GM21737 (cell line): ENCODE results near the gene TYK2.
"Not testable (repeated sequence)": the region's sequence is repeated elsewhere in the genome, so short reads cannot be mapped to it uniquely, and the experiment has no call there.

Experiments
- ATAC-seq: cut with Tn5 transposase; IDR thresholded peaks from one replicate; pipeline ENCODE4 v1.9.1; 2021; ENCODE audit warnings: mild to moderate bottlenecking, moderate library complexity; ENCODE audit not compliant: unreplicated experiment

Gene TYK2

GRCh38 chr19:10380313-10381102, at the start of gene TYK2:
Gene TYK2 (minus strand): TSS chr19:10380572. CDS start chr19:10378406, 2,166 bp downstream.
- peak; percentile 86 for ATAC-seq

- ATAC-seq: no peak
Measured at GRCh38 chr19:10428996-10429381, 48.6 kb upstream of the TYK2 start.

- no peak for ATAC-seq
Measured at GRCh38 chr19:10427169-10427568, 46.8 kb upstream of the TYK2 start.

- peak; percentile 31 for ATAC-seq
Measured at GRCh38 chr19:10424011-10424637, 43.8 kb upstream of the TYK2 start.

- no peak for ATAC-seq
Measured at GRCh38 chr19:10422846-10423245, 42.5 kb upstream of the TYK2 start.

DNA sequence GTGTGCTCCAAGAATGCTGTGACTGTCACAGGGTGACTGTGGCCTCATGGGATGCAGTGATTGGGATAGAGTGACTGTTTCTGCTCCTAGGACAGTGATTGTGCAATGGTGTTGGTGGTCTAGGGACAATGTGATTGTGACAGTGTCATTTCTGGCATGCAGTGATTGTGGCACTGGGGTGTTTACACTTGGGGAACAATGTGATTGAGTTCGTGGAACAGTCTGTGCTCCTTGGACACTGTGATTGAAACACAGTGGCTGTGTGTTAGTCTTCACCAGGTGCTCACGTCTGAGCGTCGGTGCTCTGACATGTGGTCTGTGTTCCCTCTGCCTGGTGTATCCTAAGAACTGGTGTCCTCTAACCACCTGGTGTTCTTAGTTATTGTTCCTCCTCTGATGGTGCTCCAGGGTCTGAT, 41.7 kb upstream of the TYK2 start:
- no peak for ATAC-seq

DNA sequence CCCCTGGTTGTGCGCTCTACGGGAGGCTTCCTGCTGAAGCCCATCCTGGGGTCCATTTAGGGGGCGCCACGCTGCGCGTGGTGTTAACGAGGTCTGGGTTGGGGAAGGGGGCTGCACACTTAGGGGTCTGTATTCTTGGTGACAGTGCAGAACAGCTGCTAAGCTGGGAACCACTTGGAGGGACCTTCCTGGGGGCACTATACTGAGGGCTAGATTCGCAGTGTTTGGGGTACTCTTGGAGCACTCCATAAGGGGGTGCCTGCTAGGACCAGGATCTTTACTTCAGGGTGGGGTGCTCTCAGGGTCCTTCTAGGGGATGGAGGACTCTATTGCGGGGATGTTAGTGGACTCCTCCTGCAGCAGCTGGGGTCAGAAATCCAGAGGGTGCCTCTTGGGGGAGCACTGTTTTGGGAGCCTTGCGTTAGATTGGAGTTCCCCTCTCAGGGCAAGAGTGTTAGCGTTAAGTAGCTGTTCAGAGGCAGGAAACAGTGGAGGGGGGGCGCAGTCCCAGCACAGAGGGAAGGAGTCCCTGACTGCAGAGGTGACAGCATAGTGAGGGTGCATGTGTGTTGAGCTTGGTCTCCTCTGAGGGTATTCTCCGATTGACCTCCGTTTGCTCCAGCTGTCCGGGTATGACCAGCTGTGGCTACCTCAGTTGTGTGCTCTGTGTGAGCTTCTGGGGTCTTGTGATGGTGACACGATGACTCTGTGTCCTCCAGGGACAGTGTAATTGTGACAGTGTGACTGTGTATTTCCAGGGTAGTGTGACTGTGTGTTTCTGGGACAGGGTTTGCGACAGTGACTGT, 41.1 kb upstream of the TYK2 start:
- ATAC-seq: no peak

DNA sequence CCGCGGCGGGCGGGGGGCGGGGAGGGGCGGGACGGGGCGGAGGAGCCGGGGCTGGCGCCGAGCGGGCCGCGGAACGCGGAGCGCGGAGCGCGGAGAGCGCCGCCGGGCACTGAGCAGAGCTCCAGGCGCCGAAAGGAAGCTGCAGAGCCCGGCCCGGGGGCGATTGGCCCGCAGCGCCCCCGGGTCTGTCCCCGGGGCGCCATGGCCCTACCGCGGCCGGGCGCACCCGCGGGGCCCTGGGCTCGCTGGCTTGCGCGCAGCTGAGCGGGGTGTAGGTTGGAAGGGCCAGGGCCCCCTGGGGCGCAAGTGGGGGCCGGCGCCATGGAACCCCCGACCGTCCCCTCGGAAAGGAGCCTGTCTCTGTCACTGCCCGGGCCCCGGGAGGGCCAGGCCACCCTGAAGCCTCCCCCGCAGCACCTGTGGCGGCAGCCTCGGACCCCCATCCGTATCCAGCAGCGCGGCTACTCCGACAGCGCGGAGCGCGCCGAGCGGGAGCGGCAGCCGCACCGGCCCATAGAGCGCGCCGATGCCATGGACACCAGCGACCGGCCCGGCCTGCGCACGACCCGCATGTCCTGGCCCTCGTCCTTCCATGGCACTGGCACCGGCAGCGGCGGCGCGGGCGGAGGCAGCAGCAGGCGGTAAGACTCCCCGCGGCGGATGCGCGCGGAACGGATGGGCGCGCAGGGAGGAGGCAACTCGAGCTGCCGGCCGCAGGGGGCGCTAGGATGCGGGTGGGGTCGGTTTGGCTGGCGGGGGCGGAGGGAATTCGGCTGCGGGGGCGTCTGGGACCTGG, 40.3 kb upstream of the TYK2 start, which contains the start of gene PDE4A:
Gene PDE4A, plus strand, starts transcription at position 95 of the 796 bp plus-strand sequence. Its CDS starts 227 bp downstream, at position 322.
- ATAC-seq: no peak

GRCh38 chr19:10419646-10420443, 39.5 kb upstream of the TYK2 start:
- no peak for ATAC-seq

DNA sequence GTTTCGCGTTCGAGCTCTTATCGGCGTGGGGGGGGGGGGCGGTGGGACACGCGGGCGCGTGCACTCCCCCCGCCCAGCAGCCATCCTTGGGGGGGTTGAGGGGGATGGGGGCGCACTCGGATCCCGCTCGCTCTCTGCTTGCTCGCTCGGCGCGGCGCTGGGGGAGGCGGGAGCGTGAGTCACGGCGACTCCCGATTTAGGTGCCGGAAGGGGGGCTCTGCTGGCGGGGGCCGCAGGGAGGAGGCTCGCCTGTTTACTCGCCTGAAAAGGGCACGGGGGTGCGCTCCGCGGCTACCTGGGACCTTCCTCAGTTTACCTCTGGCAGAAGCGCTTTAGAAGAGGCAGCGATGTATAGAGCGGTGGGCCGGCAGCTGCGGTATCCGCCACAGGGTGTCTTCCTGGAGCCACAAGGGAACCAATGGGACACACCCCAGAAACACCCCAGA, 38.9 kb upstream of the TYK2 start:
- ATAC-seq: no peak

- ATAC-seq: no peak
Measured at GRCh38 chr19:10418485-10419199, 38.3 kb upstream of the TYK2 start.

- ATAC-seq: no peak
Measured at GRCh38 chr19:10418235-10418484, 37.8 kb upstream of the TYK2 start.

DNA sequence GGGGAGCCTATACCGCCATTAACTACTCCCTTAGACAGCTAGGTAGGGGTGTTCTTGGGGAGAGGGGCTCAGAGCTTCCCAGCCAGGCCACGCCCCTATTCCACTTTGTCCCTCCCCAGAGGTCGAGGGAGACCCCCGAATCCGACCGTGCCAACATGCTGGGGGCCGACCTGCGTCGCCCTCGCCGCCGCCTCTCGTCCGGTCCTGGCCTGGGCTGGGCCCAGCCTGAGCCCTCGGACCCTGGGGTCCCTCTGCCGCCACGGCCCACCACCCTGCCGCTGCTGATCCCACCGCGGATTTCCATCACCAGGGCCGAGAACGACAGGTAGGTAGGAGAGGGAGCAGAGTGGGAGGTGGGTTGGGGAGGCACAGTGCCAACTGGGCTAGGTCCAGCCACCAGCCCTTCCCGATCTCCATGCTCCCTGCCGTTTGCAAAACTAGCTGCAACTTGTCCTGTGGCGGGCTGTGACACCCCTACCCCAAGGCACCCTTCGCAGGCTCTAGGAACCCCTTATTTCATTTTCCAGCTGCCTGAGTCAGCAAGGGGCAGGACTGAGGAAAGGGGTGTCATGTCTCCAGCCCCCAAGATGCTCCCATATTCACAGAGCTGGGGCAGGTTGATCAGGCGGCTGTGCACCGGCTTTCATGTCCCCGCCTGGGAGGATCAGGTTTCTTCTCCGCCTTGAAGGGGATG, 37.3 kb upstream of the TYK2 start:
- ATAC-seq: no peak

- ATAC-seq: peak; percentile 44
Measured at GRCh38 chr19:10416380-10417257, 36.2 kb upstream of the TYK2 start.

GRCh38 chr19:10416083-10416379, 35.7 kb upstream of the TYK2 start:
- ATAC-seq: no peak

GRCh38 chr19:10412257-10412977, 32.0 kb upstream of the TYK2 start:
- peak; percentile 46 for ATAC-seq

DNA sequence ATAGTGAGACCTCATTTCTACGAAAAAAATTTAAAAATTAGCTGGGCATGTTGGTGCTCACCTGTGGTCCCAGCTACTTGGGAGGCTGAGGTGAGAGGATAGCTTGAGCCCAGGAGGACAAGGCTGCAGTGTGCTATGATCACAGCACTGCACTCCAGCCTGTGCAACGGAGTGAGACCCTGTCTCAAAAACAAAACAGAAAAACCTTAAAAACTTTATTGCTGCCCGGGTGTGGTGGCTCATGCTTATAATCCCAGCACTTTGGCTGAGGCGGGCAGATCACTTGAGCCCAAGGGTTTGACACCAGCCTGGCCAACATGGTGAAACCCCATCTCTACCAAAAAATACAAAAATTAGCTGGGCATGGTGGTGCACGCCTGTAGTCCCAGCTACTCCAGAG, 30.9 kb upstream of the TYK2 start:
- not testable (repeated sequence) for ATAC-seq
